Right lobe of liver (tissue), 6 donors: Measurements from ENCODE around the gene TTI1. TPM values are rescaled to one million over a fixed set of nuclear protein-coding genes. Genes with fewer than 3 reads are reported as not detected.

Experiments used
- ATAC-seq, 4 donors: fragments of 200-7000 bp; cut with Tn5 transposase; one replicate each; pipeline ENCODE4 v1.9.1; 2020; ENCODE audit warnings: mild to moderate bottlenecking in 4 of 4, moderate library complexity in 4 of 4
- DNase-seq, 3 donors: peaks; one replicate each; pipeline ENCODE4 v3.0.0-alpha.2; 2020
- H3K27ac ChIP-seq, 3 donors: fragments of 200-600 bp; one replicate each; pipeline ENCODE4 v1.8.0; 2022
- H3K27me3 ChIP-seq, 2 donors: fragments of 200-600 bp; one replicate each; pipeline ENCODE4 v1.8.0; 2022
- H3K36me3 ChIP-seq, 4 donors: fragments of 200-600 bp; sonication (generic) in 1 of 4; one replicate each; pipeline versions ENCODE4 v1.5.1 to v1.8.0; 2017 to 2022; ENCODE audit warnings: control low read depth in 1 of 4
- H3K4me1 ChIP-seq, 4 donors: fragments of 200-600 bp; sonication (generic) in 1 of 4; one replicate each; pipeline versions ENCODE4 v1.5.1 to v1.8.0; 2017 to 2022; ENCODE audit warnings: control low read depth in 1 of 4
- H3K4me3 ChIP-seq, 3 donors: fragments of 200-600 bp; one replicate each; pipeline ENCODE4 v1.8.0; 2022
- H3K9me3 ChIP-seq, 4 donors: fragments of 200-600 bp; sonication (generic) in 1 of 4; one replicate each; pipeline versions ENCODE4 v1.5.1 to v1.8.0; 2017 to 2022; ENCODE audit warnings: control low read depth in 1 of 4
- POLR2A ChIP-seq: fragments of 450-650 bp; IDR thresholded peaks from one replicate; pipeline ENCODE4 v1.6.1; 2017; ENCODE audit warnings: antibody characterized with exemption, mild to moderate bottlenecking
- WGBS: methylation state at CpG from one replicate; pipeline ENCODE4 v1.1.6; 2018; ENCODE audit warnings: low coverage, low lambda C conversion rate; ENCODE audit not compliant: insufficient coverage; ENCODE audit errors: missing lambda C conversion rate; 5-methylcytosine and 5-hydroxymethylcytosine counted together
- intact Hi-C, 2 donors: fragments of 100-400 bp; cut with DNase I; formaldehyde crosslinking; loops; one replicate each; pipeline versions ENCODE4 v1.11.2 to v1.14.1; 2022
- total RNA-seq, 6 experiments: library from RNA; depleted of rRNA in 2 of 6; stranded (reverse); fragments of >200 nt in 2 of 6; fragmentation: NEBNext Ultra II Directional in 3 of 6; extraction: Animal tissue kit (Norgen Biotek cat#: 25700) in 3 of 6; gene quantifications; one replicate each; pipeline versions ENCODE4 v1.1.0 to v1.2.4, GENCODE V29; 2016 to 2023
- TF ChIP-seq, protein P1 (sequence below), 4 donors: fragments of 200-600 bp in 3 of 4; fragments of 450-650 bp in 1 of 4; IDR thresholded peaks; one replicate each; pipeline versions ENCODE4 v1.5.1 to v1.8.0; 2016 to 2022; ENCODE audit warnings: antibody characterized with exemption in 4 of 4, mild to moderate bottlenecking in 2 of 4
- donor health status: DM: no; HTN: yes; CAD: no.
- donor health status: DM: no; HTN: no; CAD: no.
- donor health status: DM: no; HTN: no; CAD: no.
- donor health status: DM: no; HTN: yes; CAD: no.
- donor health status: DM: no; HTN: yes; CAD: no.

TTI1 gene
- total RNA-seq, 6 experiments from 2014 or later, result 8.6 to 14.3 (median 11.3) TPM

- TF ChIP-seq, protein P1, sequence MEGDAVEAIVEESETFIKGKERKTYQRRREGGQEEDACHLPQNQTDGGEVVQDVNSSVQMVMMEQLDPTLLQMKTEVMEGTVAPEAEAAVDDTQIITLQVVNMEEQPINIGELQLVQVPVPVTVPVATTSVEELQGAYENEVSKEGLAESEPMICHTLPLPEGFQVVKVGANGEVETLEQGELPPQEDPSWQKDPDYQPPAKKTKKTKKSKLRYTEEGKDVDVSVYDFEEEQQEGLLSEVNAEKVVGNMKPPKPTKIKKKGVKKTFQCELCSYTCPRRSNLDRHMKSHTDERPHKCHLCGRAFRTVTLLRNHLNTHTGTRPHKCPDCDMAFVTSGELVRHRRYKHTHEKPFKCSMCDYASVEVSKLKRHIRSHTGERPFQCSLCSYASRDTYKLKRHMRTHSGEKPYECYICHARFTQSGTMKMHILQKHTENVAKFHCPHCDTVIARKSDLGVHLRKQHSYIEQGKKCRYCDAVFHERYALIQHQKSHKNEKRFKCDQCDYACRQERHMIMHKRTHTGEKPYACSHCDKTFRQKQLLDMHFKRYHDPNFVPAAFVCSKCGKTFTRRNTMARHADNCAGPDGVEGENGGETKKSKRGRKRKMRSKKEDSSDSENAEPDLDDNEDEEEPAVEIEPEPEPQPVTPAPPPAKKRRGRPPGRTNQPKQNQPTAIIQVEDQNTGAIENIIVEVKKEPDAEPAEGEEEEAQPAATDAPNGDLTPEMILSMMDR (IDR thresholded peaks at IDR 0.05), result no peak
- TF ChIP-seq POLR2A, result no peak
- intact Hi-C loops, result no loop called here
- H3K27ac ChIP-seq, result no peak overlapping the region
- no peaks in the 10 kb centered on the region for H3K36me3 ChIP-seq
- peaks cover 0 to 43% (median 16%) of the 10 kb centered on the region in 4 donors for H3K4me1 ChIP-seq
- 94% methylated on average over 8 of the region's 13 CpGs for WGBS
- no peak overlapping the region for H3K4me3 ChIP-seq
- no peak for ATAC-seq
- no peaks in the 10 kb centered on the region for H3K9me3 ChIP-seq
- no peaks in the 10 kb centered on the region for H3K27me3 ChIP-seq
- DNase-seq, result no peak
These were observed 50.0 kb downstream of the TTI1 start for GRCh38 chr20:37983286-37983685.

DNA sequence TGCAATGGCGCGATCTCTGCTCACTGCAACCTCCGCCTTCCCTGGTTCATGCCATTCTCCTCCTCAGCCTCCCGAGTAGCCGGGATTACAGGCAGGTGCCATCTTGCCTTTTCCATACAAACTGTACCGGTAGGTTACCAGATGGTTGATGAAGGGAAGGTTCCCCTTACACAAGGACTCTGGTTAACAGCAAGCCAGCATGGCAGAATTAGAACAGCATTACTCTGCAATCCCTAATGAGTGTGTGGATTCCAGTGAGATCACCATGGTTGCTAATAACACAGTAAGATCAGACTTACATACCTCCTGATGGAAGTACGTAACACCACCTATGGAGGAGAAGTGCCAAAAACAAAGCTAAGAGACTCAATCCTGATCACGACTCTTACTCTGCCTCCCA, 51.7 kb downstream of the TTI1 start:
- no peaks in the 10 kb centered on the region for H3K27me3 ChIP-seq
- no peak overlapping the region for H3K27ac ChIP-seq
- 92% methylated on average over 8 of the region's 8 CpGs for WGBS
- TF ChIP-seq, protein P1 (IDR thresholded peaks at IDR 0.05), result no peak
- TF ChIP-seq POLR2A, result no peak
- H3K36me3 ChIP-seq, result no peaks in the 10 kb centered on the region
- no peaks in the 10 kb centered on the region for H3K9me3 ChIP-seq
- H3K4me3 ChIP-seq, result no peak overlapping the region
- intact Hi-C loops, result no loop called here
- peaks cover 0 to 29% (median 9%) of the 10 kb centered on the region in 4 donors for H3K4me1 ChIP-seq
- DNase-seq, result no peak
- ATAC-seq, result no peak

- Histone ChIP-seq H3K9me3 (no peaks in the 10 kb centered on the region), H3K27ac (no peak overlapping the region), H3K4me1 (peaks cover 0 to 25% (median 7%) of the 10 kb centered on the region in 4 donors), H3K36me3 (no peaks in the 10 kb centered on the region), H3K27me3 (no peaks in the 10 kb centered on the region), H3K4me3 (no peak overlapping the region)
- intact Hi-C loops, result no loop called here
- TF ChIP-seq, protein P1 (IDR thresholded peaks at IDR 0.05), result no peak
- no peak for TF ChIP-seq POLR2A
- DNase-seq (no peak), ATAC-seq (no peak)
- 93% methylated on average over 5 of the region's 6 CpGs for WGBS
These were observed 52.4 kb downstream of the TTI1 start for GRCh38 chr20:37980876-37981275.

- H3K27ac ChIP-seq, result no peak overlapping the region
- intact Hi-C loops, result no loop called here
- H3K4me3 ChIP-seq, result no peak overlapping the region
- no peak for DNase-seq
- H3K36me3 ChIP-seq, result no peaks in the 10 kb centered on the region
- no peaks in the 10 kb centered on the region for H3K9me3 ChIP-seq
- TF ChIP-seq POLR2A, result no peak
- TF ChIP-seq, protein P1 (IDR thresholded peaks at IDR 0.05), result no peak
- H3K27me3 ChIP-seq, result no peaks in the 10 kb centered on the region
- 97% methylated on average over 3 of the region's 8 CpGs for WGBS
- no peak for ATAC-seq
- H3K4me1 ChIP-seq, result peaks cover 0 to 20% (median 7%) of the 10 kb centered on the region in 4 donors
These were observed 52.9 kb downstream of the TTI1 start for GRCh38 chr20:37980383-37980782.
